HG02884 (cell line): ENCODE results near the gene C17orf113.

Experiments
- ATAC-seq: cut with Tn5 transposase; IDR thresholded peaks from one replicate; pipeline ENCODE4 v1.9.1; 2021; ENCODE audit warnings: mild to moderate bottlenecking, moderate library complexity; ENCODE audit not compliant: unreplicated experiment

The C17orf113 gene

GRCh38 chr17:42050393-42051012 is at the start of gene C17orf113:
C17orf113 (minus strand) TSS chr17:42050601; CDS start chr17:42043376, 7,225 bp downstream.
- ATAC-seq, result no peak

GRCh38 chr17:42098730-42099399 is 48.5 kb upstream of the C17orf113 start:
- ATAC-seq, result no peak

- ATAC-seq, result no peak
Observed at GRCh38 chr17:42097691-42098631, 47.6 kb upstream of the C17orf113 start, which contains the start of gene ZNF385C. ZNF385C (minus strand) TSS chr17:42098473; CDS start chr17:42063056, 35,417 bp downstream.

GRCh38 chr17:42096360-42097111 is 46.1 kb upstream of the C17orf113 start:
- no peak for ATAC-seq

DNA sequence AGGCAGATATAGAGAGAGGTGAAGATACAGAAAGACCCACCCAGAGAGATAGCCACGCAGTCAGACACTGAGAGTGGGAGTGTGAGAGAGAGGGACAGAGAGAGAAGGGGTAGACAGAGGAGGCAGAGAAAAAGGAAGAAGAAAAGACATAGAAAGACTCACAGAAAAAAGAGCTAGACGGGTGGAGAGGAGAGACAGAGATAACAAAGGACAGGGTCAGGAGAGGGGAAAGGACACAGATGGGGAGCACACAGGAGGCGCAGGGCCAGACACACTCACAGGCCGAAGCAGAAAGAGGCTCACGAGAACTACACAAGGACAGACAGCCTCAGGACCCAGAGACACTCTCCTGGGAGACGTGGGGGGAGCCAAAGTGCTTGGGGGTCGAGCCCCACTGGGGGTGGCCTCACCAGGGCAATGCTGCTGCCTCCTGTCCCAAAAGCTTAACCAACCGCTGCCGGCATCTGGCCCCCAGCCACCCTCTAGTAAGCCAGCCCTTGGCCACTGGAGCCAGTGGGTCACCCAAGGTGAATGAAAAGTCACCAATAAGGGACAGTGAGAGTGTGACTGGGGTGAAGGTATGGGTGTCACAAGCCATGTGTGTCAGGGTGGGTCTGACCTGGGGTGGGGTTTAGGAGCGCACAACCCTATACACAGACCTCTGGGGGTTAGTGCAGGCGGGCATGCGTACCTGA is 44.1 kb upstream of the C17orf113 start:
- ATAC-seq, result no peak

- ATAC-seq, result no peak
Observed at GRCh38 chr17:42092939-42093338, 42.5 kb upstream of the C17orf113 start.

GRCh38 chr17:42090964-42091790 is 40.8 kb upstream of the C17orf113 start:
- no peak for ATAC-seq

DNA sequence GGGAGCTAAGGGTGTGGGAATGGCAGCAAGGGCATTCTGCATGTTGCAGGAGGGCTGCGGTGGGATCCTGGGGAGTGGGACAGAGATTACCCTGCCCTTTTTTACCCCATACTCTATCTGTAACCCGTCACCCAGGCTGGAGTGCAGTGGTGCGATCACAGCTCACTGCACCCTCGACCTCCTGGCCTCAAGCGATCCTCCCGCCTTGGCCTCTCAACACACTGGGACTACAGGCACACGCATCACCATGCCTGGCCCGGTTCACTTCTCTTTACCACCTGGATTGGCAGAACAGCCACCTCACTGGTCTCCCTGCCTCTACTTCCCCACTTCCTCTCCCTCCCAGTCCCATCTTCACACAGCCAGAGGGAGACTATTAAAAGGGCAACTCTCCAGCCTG is 38.3 kb upstream of the C17orf113 start:
- ATAC-seq, result no peak

GRCh38 chr17:42087736-42088705 is 37.6 kb upstream of the C17orf113 start:
- no peak for ATAC-seq

- ATAC-seq, result no peak
Observed at GRCh38 chr17:42087042-42087701, 36.8 kb upstream of the C17orf113 start.

DNA sequence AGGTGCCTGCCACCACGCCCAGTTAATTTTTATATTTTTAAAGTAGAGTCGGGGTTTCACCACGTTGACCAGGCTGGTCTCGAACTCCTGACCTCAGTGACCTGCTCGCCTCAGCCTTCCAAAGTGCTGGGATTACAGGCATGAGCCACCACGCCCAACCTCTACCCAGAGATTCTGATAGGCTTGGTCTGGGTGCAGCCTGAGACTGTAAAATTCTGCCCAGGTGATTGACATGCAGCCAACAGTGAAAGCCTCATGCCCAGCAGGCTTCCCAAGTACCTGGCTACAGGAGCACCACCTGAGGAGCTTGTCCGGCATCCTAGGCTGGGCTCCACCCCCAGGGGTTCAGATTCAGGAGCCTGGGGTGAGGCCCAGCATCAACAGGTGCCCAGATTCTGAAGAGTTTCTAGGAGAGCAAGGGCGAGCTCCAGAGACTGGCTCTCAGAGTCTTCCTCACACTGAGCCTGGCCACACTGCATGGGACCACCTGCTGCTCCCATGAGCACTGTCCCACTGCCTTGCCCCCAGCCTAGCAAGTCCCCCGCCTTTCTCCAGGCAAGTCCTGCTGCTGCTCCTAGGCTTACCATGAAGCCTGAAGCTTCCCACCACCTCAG is 31.2 kb upstream of the C17orf113 start:
- no peak for ATAC-seq

- ATAC-seq, result no peak
Observed at GRCh38 chr17:42079541-42079940, 29.1 kb upstream of the C17orf113 start.

DNA sequence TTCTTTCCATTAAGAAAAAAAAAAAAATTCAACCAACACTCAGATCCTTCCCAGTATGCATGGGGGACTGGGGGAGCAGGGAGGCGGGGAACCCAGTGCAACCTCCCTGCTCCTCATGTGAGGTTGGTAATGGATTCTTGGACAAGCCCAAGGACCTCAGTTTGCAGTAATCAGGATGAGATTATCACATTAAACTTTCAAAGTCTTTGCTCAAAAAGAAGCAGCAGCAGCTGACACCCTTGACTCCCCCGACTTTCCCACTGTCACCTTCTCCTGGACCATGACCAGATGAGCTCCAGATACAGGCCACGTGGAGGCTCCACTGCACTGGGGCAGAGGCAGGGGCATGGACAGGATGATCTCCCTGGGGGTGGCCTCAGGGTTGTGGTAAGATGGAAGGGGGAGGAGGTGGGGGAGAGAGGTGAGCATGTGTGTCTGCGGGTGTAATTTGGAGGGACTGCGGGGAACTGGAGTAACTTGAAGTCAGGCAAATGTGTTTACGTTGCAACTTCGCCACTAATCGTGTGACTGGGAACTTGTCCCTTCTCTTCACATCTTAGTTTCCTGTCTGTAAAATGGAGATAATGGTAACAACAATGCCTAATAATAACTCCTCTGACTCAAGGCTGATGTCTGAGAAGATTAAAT is 28.1 kb upstream of the C17orf113 start:
- no peak for ATAC-seq

GRCh38 chr17:42077755-42078154 is 27.4 kb upstream of the C17orf113 start:
- ATAC-seq, result no peak

GRCh38 chr17:42076797-42077559 is 26.6 kb upstream of the C17orf113 start:
- no peak for ATAC-seq

- ATAC-seq, result no peak
Observed at GRCh38 chr17:42075789-42076188, 25.4 kb upstream of the C17orf113 start.
